GM10266 (cell line): ENCODE measurements around the gene TBL1XR1.

Source experiments
- DNase-seq: peaks from one replicate; pipeline ENCODE4 v3.0.0; 2012; ENCODE audit errors: extremely low spot score
- CTCF ChIP-seq: IDR thresholded peaks from 2 replicates; pipeline ENCODE4 v1.5.1; 2012; ENCODE audit warnings: mild to moderate bottlenecking, low read depth; ENCODE audit not compliant: control insufficient read depth, insufficient read depth; ENCODE audit errors: missing control alignments

The TBL1XR1 gene

GRCh38 chr3:177231242-177231641, 34.0 kb upstream of the TBL1XR1 start:
- no peak for DNase-seq
- no peak for TF ChIP-seq CTCF

- TF ChIP-seq CTCF, result no peak
- no peak for DNase-seq
Observed at GRCh38 chr3:177230641-177231040, 33.4 kb upstream of the TBL1XR1 start.

GRCh38 chr3:177229791-177230190, 32.5 kb upstream of the TBL1XR1 start:
- no peak for DNase-seq
- no peak for TF ChIP-seq CTCF

- no peak for DNase-seq
- no peak for TF ChIP-seq CTCF
Observed at GRCh38 chr3:177228601-177229190, 31.4 kb upstream of the TBL1XR1 start.

GRCh38 chr3:177224414-177224813, 27.1 kb upstream of the TBL1XR1 start:
- no peak for TF ChIP-seq CTCF
- no peak for DNase-seq

- DNase-seq, result no peak
- no peak for TF ChIP-seq CTCF
Observed at GRCh38 chr3:177221744-177222143, 24.5 kb upstream of the TBL1XR1 start.

GRCh38 chr3:177220136-177220974, 23.1 kb upstream of the TBL1XR1 start:
- DNase-seq, result no peak
- no peak for TF ChIP-seq CTCF
